HG03460 (cell line): ENCODE measurements around the gene TPM2.
A peak's percentile ranks its signal among the peaks of the same experiment; 100 is the strongest.

Source experiments
- ATAC-seq: cut with Tn5 transposase; IDR thresholded peaks from one replicate; pipeline ENCODE4 v1.9.1; 2021; ENCODE audit not compliant: unreplicated experiment

TPM2 gene

DNA sequence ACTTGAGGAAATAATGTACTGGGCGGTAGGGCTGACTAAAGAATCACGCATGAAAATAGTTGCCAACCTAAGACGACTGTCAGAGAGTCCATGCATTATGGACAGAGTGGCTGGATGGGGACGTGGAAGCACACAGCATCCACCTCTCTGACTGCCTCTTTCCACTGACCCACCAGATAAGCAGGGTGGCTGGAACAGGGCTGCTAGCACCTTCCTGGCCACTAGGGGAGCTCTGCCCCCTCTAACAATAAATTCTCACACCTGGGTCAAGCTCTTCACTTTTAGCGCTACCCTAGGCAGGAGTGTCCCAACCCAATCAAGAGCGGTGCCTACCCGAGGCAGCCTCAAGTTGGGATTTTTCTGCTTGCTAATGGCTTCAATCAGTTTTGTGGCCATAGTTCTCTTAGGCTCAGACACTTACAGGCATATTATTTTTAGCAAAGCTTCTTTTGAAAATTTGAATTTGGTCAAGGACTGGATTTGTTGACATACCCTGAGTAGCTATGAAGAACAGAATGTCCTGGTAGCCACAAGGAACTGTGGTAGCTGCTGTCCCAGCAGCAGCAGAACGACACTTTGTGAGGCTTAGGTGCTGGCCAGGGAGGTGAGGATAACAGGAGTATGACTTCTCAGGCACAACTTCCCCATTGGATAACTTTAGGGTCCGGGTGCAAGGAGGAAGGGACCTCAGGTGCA lies 6.9 kb upstream of the TPM2 start:
- peak; percentile 87 for ATAC-seq

GRCh38 chr9:35695943-35696401 lies 6.2 kb upstream of the TPM2 start:
- no peak for ATAC-seq

GRCh38 chr9:35691757-35692301 lies 2.1 kb upstream of the TPM2 start:
- no peak for ATAC-seq

DNA sequence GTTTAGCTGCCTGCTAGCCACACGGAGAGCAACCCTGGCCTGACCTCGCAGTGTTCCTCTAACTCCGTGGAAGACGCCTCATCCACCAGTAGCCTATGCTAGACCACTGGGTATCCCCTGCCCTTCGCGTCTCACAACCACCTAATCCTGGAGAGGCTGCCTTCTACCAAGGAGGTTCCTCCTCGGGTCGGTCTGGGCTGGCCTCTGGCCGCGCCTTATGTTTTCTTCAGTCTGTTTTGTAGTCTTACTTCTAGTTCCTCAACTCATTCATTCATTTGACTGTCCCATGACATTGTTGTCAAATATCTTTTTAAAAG lies 1.6 kb upstream of the TPM2 start:
- no peak for ATAC-seq

- no peak for ATAC-seq
These were observed 1.0 kb upstream of the TPM2 start for GRCh38 chr9:35690614-35691333.

DNA sequence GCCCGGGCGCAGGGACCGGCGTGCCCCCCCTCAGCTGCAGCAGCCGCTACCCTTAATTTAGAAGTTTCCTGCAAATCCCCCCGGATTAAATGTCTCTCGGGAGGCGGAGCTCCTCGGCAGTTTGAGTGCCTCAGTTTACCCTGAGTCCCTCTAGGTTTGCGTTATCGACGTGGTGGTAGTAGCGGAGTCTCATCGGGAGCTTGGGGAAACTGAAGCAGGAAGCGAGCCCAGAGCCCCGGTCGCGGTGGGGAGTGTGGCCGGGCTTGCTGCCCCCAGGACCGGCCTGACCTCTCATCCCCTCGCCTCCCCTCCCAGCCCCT lies 529 bp upstream of the TPM2 start:
- no peak for ATAC-seq

- no peak for ATAC-seq
These were observed 875 bp downstream of the TPM2 start for GRCh38 chr9:35688558-35689541.

- ATAC-seq = no peak
These were observed 1.7 kb downstream of the TPM2 start for GRCh38 chr9:35687972-35688557.

DNA sequence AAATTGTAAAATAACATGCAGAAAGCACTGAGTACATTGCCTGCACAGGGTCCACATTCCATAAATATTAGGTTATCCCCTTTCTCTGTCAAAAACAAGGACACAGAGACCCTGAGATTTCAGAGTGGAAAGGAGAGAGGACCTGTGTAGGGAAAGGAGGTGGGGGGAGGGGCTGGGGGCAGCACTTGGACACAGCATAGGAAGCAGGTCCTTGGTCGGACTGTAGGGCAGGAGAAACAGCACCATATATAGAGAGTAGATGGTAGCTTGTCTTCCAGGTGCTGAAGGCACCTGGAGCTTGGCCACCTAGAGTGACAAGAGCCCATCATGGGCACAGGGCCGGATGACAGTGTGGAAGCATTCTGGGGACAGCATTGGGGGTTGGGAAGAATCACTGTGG lies 2.4 kb downstream of the TPM2 start:
- no peak for ATAC-seq

GRCh38 chr9:35686222-35687203 lies 3.2 kb downstream of the TPM2 start:
- no peak for ATAC-seq

- no peak for ATAC-seq
These were observed 4.2 kb downstream of the TPM2 start for GRCh38 chr9:35685506-35685905.

DNA sequence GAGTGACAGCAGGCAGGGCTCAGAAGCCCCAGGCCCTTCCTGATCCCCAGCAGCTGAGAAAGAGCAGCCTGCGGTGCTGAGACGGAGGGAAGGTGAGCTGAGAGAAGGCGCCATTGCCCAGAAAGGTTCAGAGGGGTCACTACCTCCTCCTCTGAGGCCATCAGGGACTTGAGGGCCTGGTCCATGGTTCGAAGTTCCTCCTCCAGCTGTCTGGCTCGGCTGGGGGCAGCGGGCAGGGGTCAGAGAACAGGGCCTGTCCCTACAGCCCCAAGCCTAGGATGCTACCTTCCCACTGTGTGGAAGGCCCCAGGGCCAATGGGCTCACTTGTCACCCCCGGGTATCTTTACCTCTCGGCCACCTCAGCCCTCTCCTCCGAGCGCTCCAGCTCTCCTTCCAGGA lies 4.8 kb downstream of the TPM2 start:
- ATAC-seq = no peak

GRCh38 chr9:35683323-35683722 lies 6.4 kb downstream of the TPM2 start:
- ATAC-seq = no peak

DNA sequence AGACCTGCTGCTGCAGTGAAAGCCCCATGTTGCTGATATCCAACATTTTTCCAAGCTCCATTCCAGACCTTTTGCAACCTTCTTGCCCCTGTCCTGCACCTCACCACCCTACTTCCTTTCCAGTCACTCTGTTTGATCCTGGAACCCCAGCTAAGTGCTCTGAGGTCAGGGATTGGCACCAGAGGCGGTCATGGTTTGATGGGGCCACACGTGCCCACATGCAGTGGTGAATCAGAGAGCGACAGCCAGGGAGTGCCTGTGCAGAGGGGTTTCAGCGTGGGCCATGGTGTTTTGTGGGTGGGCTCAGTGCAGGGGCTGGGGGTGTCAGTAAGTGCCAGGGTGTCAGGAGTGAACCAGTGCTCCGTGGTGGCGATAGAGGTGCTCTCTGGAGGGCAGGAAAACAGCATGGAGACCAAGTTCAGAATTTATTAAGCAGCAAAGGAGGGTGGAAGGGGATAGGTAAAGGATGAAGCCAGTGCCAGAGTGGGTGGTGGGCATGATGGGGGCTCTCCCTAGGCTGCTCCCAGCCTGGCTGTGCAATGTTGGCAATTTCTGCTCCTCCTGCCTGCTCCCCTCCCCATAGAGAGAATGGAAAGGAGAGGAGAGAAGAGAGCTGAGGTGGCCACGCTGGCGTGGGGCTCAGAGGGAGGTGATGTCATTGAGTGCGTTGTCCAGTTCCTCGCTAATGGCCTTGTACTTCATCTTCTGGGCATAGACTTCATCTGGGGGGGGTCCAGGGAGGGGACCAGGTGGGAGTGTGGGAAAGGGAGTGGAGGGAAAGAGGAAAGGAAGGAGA lies 7.0 kb downstream of the TPM2 start:
- ATAC-seq = no peak

DNA sequence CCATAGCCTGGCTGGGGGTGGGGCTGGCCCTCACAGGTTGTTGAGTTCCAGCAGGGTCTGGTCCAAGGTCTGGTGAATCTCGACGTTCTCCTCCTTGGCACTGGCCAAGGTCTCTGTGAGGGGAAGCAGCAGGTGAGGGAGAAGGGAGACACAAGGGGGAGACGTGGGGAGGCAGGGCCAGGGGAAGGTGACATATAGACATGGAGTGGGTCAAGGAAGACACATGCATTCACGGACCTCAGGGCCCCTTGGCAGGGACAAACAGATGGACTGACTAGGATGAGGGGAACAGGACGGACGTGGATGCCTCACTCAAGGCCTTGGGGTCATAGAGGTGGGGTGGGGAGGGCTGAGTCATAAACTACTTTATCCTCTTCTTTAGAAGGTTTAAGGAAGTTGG lies 7.7 kb downstream of the TPM2 start:
- no peak for ATAC-seq

GRCh38 chr9:35681341-35682002 lies 8.3 kb downstream of the TPM2 start:
- no peak for ATAC-seq

- no peak for ATAC-seq
These were observed 9.2 kb downstream of the TPM2 start for GRCh38 chr9:35680331-35681105.
